ENCODE measurements around the gene PLEKHG3.

DNA sequence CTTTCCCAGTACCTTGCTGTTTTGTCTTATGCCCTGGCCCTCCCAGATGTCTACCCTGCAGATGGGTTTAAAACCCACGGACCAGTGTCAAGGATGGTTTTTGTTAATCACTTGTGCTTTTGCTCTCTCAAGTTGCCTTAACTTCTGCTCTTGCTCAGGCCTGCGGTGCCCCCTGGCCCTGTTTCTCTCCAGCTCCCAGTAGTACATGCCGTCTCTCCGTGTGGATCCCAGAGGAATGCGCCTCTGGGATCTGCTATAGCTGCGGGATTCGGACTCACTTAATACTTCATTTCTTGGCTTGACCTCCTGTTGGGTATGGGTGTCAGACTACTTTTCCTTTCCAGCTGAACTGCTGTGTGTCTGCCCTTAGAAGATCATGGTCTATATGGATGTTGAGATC, 14.5 kb downstream of the PLEKHG3 start:
- TF ChIP-seq EZH2 (IDR thresholded peaks at IDR 0.05) (no peak), POLR2AphosphoS5 (IDR thresholded peaks at IDR 0.05; ENCODE audit: borderline replicate concordance, low read depth, low read length) (no peak), FOXP2 (optimal IDR thresholded peaks at IDR 0.05; ENCODE audit: control extremely low read depth, extremely low read length, insufficient read depth) (no peak)

All from SK-N-MC (cell line).